ENCODE results near the gene KRTAP12-1. TPM values are rescaled to one million over a fixed set of nuclear protein-coding genes. Genes with fewer than 3 reads are reported as not detected.

The KRTAP12-1 gene
- total RNA-seq, 1 donor from 2014 or later = not detected

DNA sequence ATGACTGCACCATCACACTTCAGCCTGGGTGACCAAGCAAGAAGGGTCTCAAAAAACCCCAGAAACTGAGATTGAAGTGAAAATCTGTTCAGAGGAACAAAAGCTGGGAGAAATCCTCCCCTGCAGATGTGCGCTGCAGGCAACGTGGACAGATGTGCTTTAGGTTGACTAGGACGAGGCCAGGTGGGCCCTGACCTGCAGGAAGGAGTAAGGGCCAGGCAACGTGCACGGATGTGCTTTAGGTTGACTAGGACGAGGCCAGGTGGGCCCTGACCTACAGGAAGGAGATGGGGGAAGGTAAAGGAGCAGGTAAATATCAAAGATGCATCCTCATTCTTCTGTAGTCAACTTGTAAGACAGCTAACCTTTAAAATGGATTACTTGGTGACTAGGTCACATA, 2.5 kb upstream of the KRTAP12-1 start:
- TF ChIP-seq, protein P1, sequence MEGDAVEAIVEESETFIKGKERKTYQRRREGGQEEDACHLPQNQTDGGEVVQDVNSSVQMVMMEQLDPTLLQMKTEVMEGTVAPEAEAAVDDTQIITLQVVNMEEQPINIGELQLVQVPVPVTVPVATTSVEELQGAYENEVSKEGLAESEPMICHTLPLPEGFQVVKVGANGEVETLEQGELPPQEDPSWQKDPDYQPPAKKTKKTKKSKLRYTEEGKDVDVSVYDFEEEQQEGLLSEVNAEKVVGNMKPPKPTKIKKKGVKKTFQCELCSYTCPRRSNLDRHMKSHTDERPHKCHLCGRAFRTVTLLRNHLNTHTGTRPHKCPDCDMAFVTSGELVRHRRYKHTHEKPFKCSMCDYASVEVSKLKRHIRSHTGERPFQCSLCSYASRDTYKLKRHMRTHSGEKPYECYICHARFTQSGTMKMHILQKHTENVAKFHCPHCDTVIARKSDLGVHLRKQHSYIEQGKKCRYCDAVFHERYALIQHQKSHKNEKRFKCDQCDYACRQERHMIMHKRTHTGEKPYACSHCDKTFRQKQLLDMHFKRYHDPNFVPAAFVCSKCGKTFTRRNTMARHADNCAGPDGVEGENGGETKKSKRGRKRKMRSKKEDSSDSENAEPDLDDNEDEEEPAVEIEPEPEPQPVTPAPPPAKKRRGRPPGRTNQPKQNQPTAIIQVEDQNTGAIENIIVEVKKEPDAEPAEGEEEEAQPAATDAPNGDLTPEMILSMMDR (IDR thresholded peaks at IDR 0.05; ENCODE audit: unreplicated experiment) = no peak
- Mint-ChIP-seq H3K27me3 (peaks cover 64% of the 10 kb centered on the region), H3K36me3 (ENCODE audit: insufficient read depth) (no peaks in the 10 kb centered on the region), H3K4me1 (ENCODE audit: low read depth) (peaks cover 17% of the 10 kb centered on the region), H3K9me3 (ENCODE audit: low read depth) (no peaks in the 10 kb centered on the region), H3K4me3 (ENCODE audit: low read depth) (no peak overlapping the region), H3K27ac (no peak overlapping the region)
- no peak for DNase-seq (ENCODE audit: low spot score, unreplicated experiment)

GRCh38 chr21:44684077-44684476, 2.1 kb upstream of the KRTAP12-1 start:
- peaks cover 64% of the 10 kb centered on the region for H3K27me3 Mint-ChIP-seq
- TF ChIP-seq, protein P1 (IDR thresholded peaks at IDR 0.05; ENCODE audit: unreplicated experiment) = no peak
- no peak overlapping the region for H3K4me3 Mint-ChIP-seq (ENCODE audit: low read depth)
- H3K27ac Mint-ChIP-seq = no peak overlapping the region
- H3K4me1 Mint-ChIP-seq (ENCODE audit: low read depth) = peaks cover 17% of the 10 kb centered on the region
- DNase-seq (ENCODE audit: low spot score, unreplicated experiment) = no peak
- no peaks in the 10 kb centered on the region for H3K9me3 Mint-ChIP-seq (ENCODE audit: low read depth)
- H3K36me3 Mint-ChIP-seq (ENCODE audit: insufficient read depth) = no peaks in the 10 kb centered on the region

DNA sequence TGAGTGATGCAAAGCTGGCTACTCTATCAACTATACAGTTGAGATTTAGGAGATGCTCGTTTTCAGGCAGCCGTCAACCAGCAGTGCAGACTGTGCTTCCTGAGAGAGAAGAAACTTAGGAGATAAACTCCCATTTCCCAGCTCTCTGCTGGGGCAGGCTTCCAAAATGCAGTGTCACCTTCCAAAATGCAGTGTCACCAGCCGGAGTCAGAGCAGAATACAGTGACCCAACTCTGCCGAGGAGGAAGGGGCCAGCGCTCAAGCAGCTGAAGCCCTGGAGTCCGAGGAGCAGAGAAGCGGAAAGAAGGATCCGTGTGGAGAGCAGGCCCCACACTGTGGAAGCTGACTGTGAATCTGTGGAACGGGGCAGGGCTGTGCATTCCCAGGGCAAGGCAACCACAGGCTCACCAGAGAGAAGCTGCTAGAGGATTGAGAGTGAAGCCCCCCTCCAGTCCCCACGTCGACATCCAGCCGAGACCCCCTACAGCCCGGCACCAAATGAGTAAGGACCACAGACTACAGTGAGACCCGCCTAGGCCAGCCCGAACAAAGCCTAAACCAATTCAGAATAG, 703 bp upstream of the KRTAP12-1 start:
- Mint-ChIP-seq H3K4me3 (ENCODE audit: low read depth) (no peak overlapping the region), H3K27me3 (peaks cover 58% of the 10 kb centered on the region), H3K36me3 (ENCODE audit: insufficient read depth) (no peaks in the 10 kb centered on the region), H3K9me3 (ENCODE audit: low read depth) (no peaks in the 10 kb centered on the region), H3K27ac (no peak overlapping the region), H3K4me1 (ENCODE audit: low read depth) (peaks cover 15% of the 10 kb centered on the region)
- no peak for DNase-seq (ENCODE audit: low spot score, unreplicated experiment)
- TF ChIP-seq, protein P1 (IDR thresholded peaks at IDR 0.05; ENCODE audit: unreplicated experiment) = no peak

- no peak overlapping the region for H3K27ac Mint-ChIP-seq
- H3K9me3 Mint-ChIP-seq (ENCODE audit: low read depth) = no peaks in the 10 kb centered on the region
- H3K27me3 Mint-ChIP-seq = peaks cover 52% of the 10 kb centered on the region
- H3K4me3 Mint-ChIP-seq (ENCODE audit: low read depth) = no peak overlapping the region
- TF ChIP-seq, protein P1 (IDR thresholded peaks at IDR 0.05; ENCODE audit: unreplicated experiment) = no peak
- peaks cover 2% of the 10 kb centered on the region for H3K4me1 Mint-ChIP-seq (ENCODE audit: low read depth)
- no peaks in the 10 kb centered on the region for H3K36me3 Mint-ChIP-seq (ENCODE audit: insufficient read depth)
- no peak for DNase-seq (ENCODE audit: low spot score, unreplicated experiment)
These were observed 811 bp downstream of the KRTAP12-1 start for GRCh38 chr21:44681152-44681551.

DNA sequence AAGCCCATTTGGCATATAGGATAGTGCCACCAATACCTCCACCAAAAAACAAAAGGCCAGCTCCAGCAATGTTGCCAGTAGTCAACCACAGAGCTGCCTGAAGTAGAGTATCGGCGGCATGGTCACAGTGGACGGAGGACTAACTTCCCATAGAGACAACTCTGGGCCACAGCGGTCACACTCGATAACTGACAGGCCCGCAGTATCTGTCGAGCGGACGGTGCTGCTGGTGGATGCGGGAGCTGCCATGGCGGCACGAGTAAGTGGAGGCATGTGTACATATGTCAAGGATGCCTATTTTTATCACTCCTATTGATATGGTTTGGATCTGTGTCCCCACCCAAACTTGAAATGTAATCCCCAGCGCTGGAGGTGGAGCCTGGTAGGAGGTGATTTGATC, 4.1 kb downstream of the KRTAP12-1 start:
- no peaks in the 10 kb centered on the region for H3K4me1 Mint-ChIP-seq (ENCODE audit: low read depth)
- no peak for DNase-seq (ENCODE audit: low spot score, unreplicated experiment)
- TF ChIP-seq, protein P1 (IDR thresholded peaks at IDR 0.05; ENCODE audit: unreplicated experiment) = no peak
- peaks cover under 1% of the 10 kb centered on the region for H3K36me3 Mint-ChIP-seq (ENCODE audit: insufficient read depth)
- no peak overlapping the region for H3K4me3 Mint-ChIP-seq (ENCODE audit: low read depth)
- peaks cover 37% of the 10 kb centered on the region for H3K27me3 Mint-ChIP-seq
- H3K27ac Mint-ChIP-seq = no peak overlapping the region
- peaks cover 10% of the 10 kb centered on the region for H3K9me3 Mint-ChIP-seq (ENCODE audit: low read depth)
